Tibial nerve (tissue), 4 donors: ENCODE measurements around the gene CAPN12. TPM values are rescaled to one million over a fixed set of nuclear protein-coding genes. Genes with fewer than 3 reads are reported as not detected.
"Not testable (repeated sequence)": the region's sequence is repeated elsewhere in the genome, so short reads cannot be mapped to it uniquely, and the experiment has no call there.

Experiments
- DNase-seq, 2 donors: peaks; one replicate each; pipeline ENCODE4 v3.0.0-alpha.2; 2019; ENCODE audit warnings: low spot score in 2 of 2
- H3K27ac ChIP-seq, 4 donors: fragments of 200-600 bp; sonication (generic) in 3 of 4; one replicate each; pipeline ENCODE4 v1.5.1; 2017 to 2019; ENCODE audit warnings: mild to moderate bottlenecking in 1 of 4
- H3K27me3 ChIP-seq, 2 donors: fragments of 200-600 bp; sonication (generic) in 1 of 2; one replicate each; pipeline versions ENCODE4 v1.5.1 to v1.6.0; 2017 to 2019
- H3K36me3 ChIP-seq, 3 donors: fragments of 200-600 bp; sonication (generic); one replicate each; pipeline ENCODE4 v1.5.1; 2018 to 2019
- H3K4me1 ChIP-seq, 4 donors: fragments of 200-600 bp; sonication (generic) in 3 of 4; one replicate each; pipeline ENCODE4 v1.5.1; 2017 to 2019
- H3K4me3 ChIP-seq, 4 donors: fragments of 200-600 bp; sonication (generic) in 3 of 4; one replicate each; pipeline ENCODE4 v1.5.1; 2017 to 2019; ENCODE audit warnings: mild to moderate bottlenecking in 1 of 4, moderate library complexity in 1 of 4
- H3K9me3 ChIP-seq, 4 donors: fragments of 200-600 bp; sonication (generic) in 3 of 4; one replicate each; pipeline ENCODE4 v1.5.1; 2017 to 2019
- CTCF ChIP-seq, 5 experiments: fragments of 200-600 bp in 3 of 5; fragments of 450-650 bp in 2 of 5; sonication (generic) in 3 of 5; IDR thresholded peaks; one replicate each; pipeline ENCODE4 v1.5.1; 2016 to 2019; ENCODE audit warnings: antibody characterized with exemption in 5 of 5, mild to moderate bottlenecking in 3 of 5, moderate library complexity in 2 of 5
- EP300 ChIP-seq, 2 donors: sonication (generic); formaldehyde crosslinking; IDR thresholded peaks; one replicate each; pipeline ENCODE4 v1.6.1; 2017; ENCODE audit warnings: antibody characterized with exemption in 2 of 2, mild to moderate bottlenecking in 1 of 2
- POLR2A ChIP-seq, 2 donors: fragments of 450-650 bp; IDR thresholded peaks; one replicate each; pipeline ENCODE4 v1.6.1; 2017; ENCODE audit warnings: antibody characterized with exemption in 2 of 2, mild to moderate bottlenecking in 2 of 2, moderate library complexity in 2 of 2
- WGBS, 2 donors: methylation state at CpG; one replicate each; pipeline ENCODE4 v1.1.5; 2018; 5-methylcytosine and 5-hydroxymethylcytosine counted together
- total RNA-seq, 4 donors: library from RNA; depleted of rRNA; stranded (reverse); fragments of >200 nt; gene quantifications; one replicate each; pipeline ENCODE4 v1.1.0, GENCODE V29; 2016

The CAPN12 gene
- total RNA-seq, 4 donors from 2014 or later = 3.5 to 5.7 (median 4.8) TPM

- Histone ChIP-seq H3K9me3 (no peaks in the 10 kb centered on the region), H3K4me1 (peaks cover 0 to 6% (median 0%) of the 10 kb centered on the region in 4 donors)
- 44 to 51% methylated on average over 5 to 10 of the region's 17 CpGs for WGBS, 2 donors
Measured at GRCh38 chr19:38788478-38789243, 44.4 kb upstream of the CAPN12 start, which contains the start of gene LGALS7B. Gene LGALS7B (plus strand): TSS chr19:38789200. CDS start chr19:38789227, 27 bp downstream.

GRCh38 chr19:38786572-38787265, 42.4 kb upstream of the CAPN12 start:
- Histone ChIP-seq H3K27ac (no peak overlapping the region), H3K4me3 (no peak overlapping the region), H3K9me3 (no peaks in the 10 kb centered on the region), H3K4me1 (no peaks in the 10 kb centered on the region), H3K27me3 (no peaks in the 10 kb centered on the region), H3K36me3 (no peaks in the 10 kb centered on the region)
- WGBS, 2 donors = 69 to 78% methylated on average over 10 to 11 of the region's 11 CpGs
- TF ChIP-seq EP300 (IDR thresholded peaks at IDR 0.05) (no peak), CTCF (IDR thresholded peaks at IDR 0.05) (no peak), POLR2A (IDR thresholded peaks at IDR 0.05) (no peak)
- DNase-seq = no peak

More at GRCh38 chr19:38788478-38789243, 44.4 kb upstream of the CAPN12 start, which contains the start of gene LGALS7B:
- H3K4me3 ChIP-seq = no peak within 1 kb of the TSS
- H3K27ac ChIP-seq = no peak within 1 kb of the TSS
- no peak for DNase-seq
- H3K36me3 ChIP-seq = no peaks in the 10 kb centered on the region
- no peak for TF ChIP-seq CTCF (IDR thresholded peaks at IDR 0.05)
- no peak for TF ChIP-seq EP300 (IDR thresholded peaks at IDR 0.05)
- no peak for TF ChIP-seq POLR2A (IDR thresholded peaks at IDR 0.05)
- H3K27me3 ChIP-seq = no peaks in the 10 kb centered on the region

GRCh38 chr19:38786061-38786460, 41.8 kb upstream of the CAPN12 start:
- H3K4me3 ChIP-seq, H3K4me1 ChIP-seq, H3K36me3 ChIP-seq, H3K27me3 ChIP-seq, H3K9me3 ChIP-seq, H3K27ac ChIP-seq, DNase-seq: not testable (repeated sequence)
- WGBS, 2 donors = 84 to 88% methylated on average over 3 of the region's 3 CpGs

GRCh38 chr19:38785187-38785699, 41.0 kb upstream of the CAPN12 start:
- no peak overlapping the region for H3K4me3 ChIP-seq

GRCh38 chr19:38784224-38784623, 40.0 kb upstream of the CAPN12 start:
- H3K4me1 ChIP-seq = no peaks in the 10 kb centered on the region
- H3K36me3 ChIP-seq = no peaks in the 10 kb centered on the region
- no peaks in the 10 kb centered on the region for H3K9me3 ChIP-seq
- no peak overlapping the region for H3K27ac ChIP-seq
- 78 to 89% methylated on average over 3 of the region's 3 CpGs for WGBS, 2 donors
- no peaks in the 10 kb centered on the region for H3K27me3 ChIP-seq
- TF ChIP-seq EP300 (IDR thresholded peaks at IDR 0.05) (no peak), POLR2A (IDR thresholded peaks at IDR 0.05) (no peak), CTCF (IDR thresholded peaks at IDR 0.05) (no peak)
- DNase-seq = no peak
- H3K4me3 ChIP-seq = no peak overlapping the region

More at GRCh38 chr19:38785187-38785699, 41.0 kb upstream of the CAPN12 start:
- TF ChIP-seq CTCF (IDR thresholded peaks at IDR 0.05) (no peak), EP300 (IDR thresholded peaks at IDR 0.05) (no peak), POLR2A (IDR thresholded peaks at IDR 0.05) (no peak)
- no peaks in the 10 kb centered on the region for H3K4me1 ChIP-seq
- no peaks in the 10 kb centered on the region for H3K36me3 ChIP-seq
- H3K9me3 ChIP-seq = no peaks in the 10 kb centered on the region
- no peak for DNase-seq
- 97 to 98% methylated on average over 7 of the region's 7 CpGs for WGBS, 2 donors
- no peaks in the 10 kb centered on the region for H3K27me3 ChIP-seq
- H3K27ac ChIP-seq = no peak overlapping the region

GRCh38 chr19:38782212-38782611, 37.9 kb upstream of the CAPN12 start:
- H3K4me1 ChIP-seq, H3K27me3 ChIP-seq, H3K9me3 ChIP-seq, DNase-seq, H3K27ac ChIP-seq, H3K36me3 ChIP-seq, H3K4me3 ChIP-seq: not testable (repeated sequence)
- 86 to 87% methylated on average over 13 of the region's 13 CpGs for WGBS, 2 donors
